HEK293 (cell line): ENCODE data around the gene GIPC1.

ENCODE experiments used
- KLF7 ChIP-seq: fragments of 450-650 bp; formaldehyde crosslinking; IDR thresholded peaks from 2 replicates; pipeline ENCODE4 v1.5.1; 2016; ENCODE audit warnings: missing biosample characterization, missing genetic modification characterization, borderline replicate concordance
- REPIN1 ChIP-seq: fragments of 450-650 bp; formaldehyde crosslinking; IDR thresholded peaks from 2 replicates; pipeline ENCODE4 v1.5.1; 2017; ENCODE audit warnings: missing biosample characterization, missing genetic modification characterization, low read depth
- SCRT1 ChIP-seq: fragments of 450-650 bp; formaldehyde crosslinking; IDR thresholded peaks from 2 replicates; pipeline ENCODE4 v1.5.1; 2016; ENCODE audit warnings: missing biosample characterization, missing genetic modification characterization, borderline replicate concordance
- TRIM28 ChIP-seq: IDR thresholded peaks from 2 replicates; pipeline ENCODE4 v1.6.1; 2011; ENCODE audit warnings: low read length, control low read depth, borderline replicate concordance
- ZFP3 ChIP-seq: fragments of 450-650 bp; formaldehyde crosslinking; IDR thresholded peaks from 2 replicates; pipeline ENCODE4 v1.5.1; 2016; ENCODE audit warnings: low read depth, missing biosample characterization, missing genetic modification characterization
- ZFP37 ChIP-seq: fragments of 450-650 bp; formaldehyde crosslinking; IDR thresholded peaks from 2 replicates; pipeline ENCODE4 v1.5.1; 2016; ENCODE audit warnings: missing biosample characterization, missing genetic modification characterization
- ZNF10 ChIP-seq: fragments of 450-650 bp; formaldehyde crosslinking; IDR thresholded peaks from 2 replicates; pipeline ENCODE4 v1.5.1; 2017; ENCODE audit warnings: missing biosample characterization, missing genetic modification characterization
- ZNF211 ChIP-seq: fragments of 450-650 bp; formaldehyde crosslinking; IDR thresholded peaks from 2 replicates; pipeline ENCODE4 v1.5.1; 2016; ENCODE audit warnings: low read depth, missing biosample characterization, missing genetic modification characterization
- ZNF302 ChIP-seq: fragments of 450-650 bp; formaldehyde crosslinking; IDR thresholded peaks from 2 replicates; pipeline ENCODE4 v1.5.1; 2016; ENCODE audit warnings: missing biosample characterization, missing genetic modification characterization, low read depth
- ZNF335 ChIP-seq: fragments of 450-650 bp; formaldehyde crosslinking; conservative IDR thresholded peaks from 2 replicates; pipeline ENCODE4 v1.5.1; 2016; ENCODE audit warnings: missing biosample characterization, missing genetic modification characterization
- ZNF426 ChIP-seq: fragments of 450-650 bp; formaldehyde crosslinking; IDR thresholded peaks from 2 replicates; pipeline ENCODE4 v1.5.1; 2017; ENCODE audit warnings: missing biosample characterization, missing genetic modification characterization, mild to moderate bottlenecking, inconsistent platforms, moderate library complexity
- ZNF501 ChIP-seq: fragments of 450-650 bp; formaldehyde crosslinking; IDR thresholded peaks from 2 replicates; pipeline ENCODE4 v1.5.1; 2016; ENCODE audit warnings: missing biosample characterization, missing genetic modification characterization
- ZNF514 ChIP-seq: fragments of 450-650 bp; formaldehyde crosslinking; IDR thresholded peaks from 2 replicates; pipeline ENCODE4 v1.5.1; 2016; ENCODE audit warnings: missing biosample characterization, missing genetic modification characterization
- ZNF530 ChIP-seq: fragments of 450-650 bp; formaldehyde crosslinking; IDR thresholded peaks from 2 replicates; pipeline ENCODE4 v1.5.1; 2016; ENCODE audit warnings: low read depth, missing biosample characterization, missing genetic modification characterization
- ZNF555 ChIP-seq: fragments of 450-650 bp; formaldehyde crosslinking; conservative IDR thresholded peaks from 2 replicates; pipeline ENCODE4 v1.5.1; 2017; ENCODE audit warnings: missing biosample characterization, mild to moderate bottlenecking, missing genetic modification characterization, inconsistent platforms
- ZNF560 ChIP-seq: fragments of 450-650 bp; formaldehyde crosslinking; IDR thresholded peaks from 2 replicates; pipeline ENCODE4 v1.5.1; 2017; ENCODE audit warnings: missing biosample characterization, missing genetic modification characterization, borderline replicate concordance
- ZNF600 ChIP-seq: fragments of 450-650 bp; formaldehyde crosslinking; IDR thresholded peaks from 2 replicates; pipeline ENCODE4 v1.5.1; 2016; ENCODE audit warnings: missing biosample characterization, missing genetic modification characterization
- ZNF664 ChIP-seq: fragments of 450-650 bp; formaldehyde crosslinking; IDR thresholded peaks from 2 replicates; pipeline ENCODE4 v1.5.1; 2016; ENCODE audit warnings: missing biosample characterization, missing genetic modification characterization
- ZNF701 ChIP-seq: fragments of 450-650 bp; formaldehyde crosslinking; IDR thresholded peaks from 2 replicates; pipeline ENCODE4 v1.5.1; 2016; ENCODE audit warnings: missing biosample characterization, missing genetic modification characterization
- ZNF768 ChIP-seq: fragments of 450-650 bp; formaldehyde crosslinking; IDR thresholded peaks from 2 replicates; pipeline ENCODE4 v1.5.1; 2018; ENCODE audit warnings: missing biosample characterization, mild to moderate bottlenecking, missing genetic modification characterization
- TF ChIP-seq, protein P1 (sequence below): fragments of 450-650 bp; formaldehyde crosslinking; IDR thresholded peaks from 2 replicates; pipeline ENCODE4 v1.5.1; 2016; ENCODE audit warnings: missing biosample characterization, missing genetic modification characterization
- TF ChIP-seq, protein P2 (sequence below): fragments of 450-650 bp; IDR thresholded peaks from 2 replicates; pipeline ENCODE4 v1.5.1; 2018; ENCODE audit warnings: missing biosample characterization, mild to moderate bottlenecking, missing genetic modification characterization
- TF ChIP-seq, protein P3 (sequence below): fragments of 450-650 bp; formaldehyde crosslinking; IDR thresholded peaks from 2 replicates; pipeline ENCODE4 v1.5.1; 2016; ENCODE audit warnings: missing biosample characterization, missing genetic modification characterization
- TF ChIP-seq, protein P4 (sequence below): fragments of 450-650 bp; formaldehyde crosslinking; IDR thresholded peaks from 2 replicates; pipeline ENCODE4 v1.5.1; 2016; ENCODE audit warnings: missing biosample characterization, missing genetic modification characterization
- TF ChIP-seq, protein P5 (sequence below): fragments of 450-650 bp; formaldehyde crosslinking; conservative IDR thresholded peaks from 2 replicates; pipeline ENCODE4 v1.5.1; 2016; ENCODE audit warnings: low read depth, missing biosample characterization, missing genetic modification characterization

The GIPC1 gene

DNA sequence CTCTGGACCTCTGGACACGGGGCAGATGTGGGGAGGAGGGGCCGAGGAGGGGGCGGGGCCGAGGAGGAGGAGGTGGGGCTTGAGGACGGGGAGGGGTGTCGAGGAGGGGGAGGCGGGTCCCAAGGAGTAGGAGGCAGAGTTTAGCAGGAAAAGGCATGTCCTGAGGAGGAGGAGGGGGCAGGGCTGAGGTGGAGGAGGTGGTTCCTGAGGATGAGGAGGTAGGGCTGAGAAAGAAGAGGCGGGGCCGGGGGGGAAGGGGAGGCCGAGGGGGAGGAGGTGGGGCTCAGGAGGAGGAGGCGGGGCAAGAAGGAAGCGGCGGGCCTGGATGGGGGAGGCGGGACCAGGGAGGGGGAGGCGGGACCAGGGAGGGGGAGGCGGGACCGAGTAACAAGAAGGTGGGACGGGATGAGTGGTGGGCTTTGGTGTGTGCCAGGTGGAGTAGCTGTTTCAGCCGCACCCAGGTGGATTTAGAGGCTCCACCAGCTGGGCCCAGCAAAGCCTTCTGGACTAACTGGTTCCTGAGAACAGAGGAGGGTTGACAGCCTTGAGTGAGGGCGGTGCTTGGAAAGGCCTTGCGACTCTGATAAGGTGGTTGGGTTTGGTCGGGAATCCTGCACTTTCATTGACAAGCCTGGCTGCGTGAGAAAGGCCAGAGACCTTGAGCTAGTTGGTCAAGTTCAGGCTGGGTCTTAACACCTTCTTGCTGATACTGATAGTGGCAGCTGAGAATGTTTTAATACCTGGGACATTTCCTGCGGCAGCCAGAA lies 41.2 kb upstream of the GIPC1 start (continued):
- TF ChIP-seq ZNF555 (tag by site-specific recombination) (no peak), ZFP37 (no peak), ZNF211 (no peak), ZNF501 (no peak), ZNF302 (tag by site-specific recombination) (no peak), ZNF768 (no peak), ZNF600 (tag by site-specific recombination) (peak; percentile 74; the same call in 1 of the 2 replicates), ZNF701 (tag by site-specific recombination) (no peak), KLF7 (tag by site-specific recombination) (no peak), ZNF426 (tag by site-specific recombination) (no peak), ZNF335 (no peak), REPIN1 (no peak), ZFP3 (tag by site-specific recombination) (no peak), ZNF514 (tag by site-specific recombination) (no peak), ZNF664 (tag by site-specific recombination) (no peak), ZNF530 (no peak), ZNF10 (peak; percentile 47; the same call in 1 of the 2 replicates), TRIM28 (no peak), ZNF560 (tag by site-specific recombination) (no peak), SCRT1 (tag by site-specific recombination) (no peak)
- TF ChIP-seq, protein P1, sequence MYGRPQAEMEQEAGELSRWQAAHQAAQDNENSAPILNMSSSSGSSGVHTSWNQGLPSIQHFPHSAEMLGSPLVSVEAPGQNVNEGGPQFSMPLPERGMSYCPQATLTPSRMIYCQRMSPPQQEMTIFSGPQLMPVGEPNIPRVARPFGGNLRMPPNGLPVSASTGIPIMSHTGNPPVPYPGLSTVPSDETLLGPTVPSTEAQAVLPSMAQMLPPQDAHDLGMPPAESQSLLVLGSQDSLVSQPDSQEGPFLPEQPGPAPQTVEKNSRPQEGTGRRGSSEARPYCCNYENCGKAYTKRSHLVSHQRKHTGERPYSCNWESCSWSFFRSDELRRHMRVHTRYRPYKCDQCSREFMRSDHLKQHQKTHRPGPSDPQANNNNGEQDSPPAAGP (tag by site-specific recombination) = no peak
- TF ChIP-seq, protein P2, sequence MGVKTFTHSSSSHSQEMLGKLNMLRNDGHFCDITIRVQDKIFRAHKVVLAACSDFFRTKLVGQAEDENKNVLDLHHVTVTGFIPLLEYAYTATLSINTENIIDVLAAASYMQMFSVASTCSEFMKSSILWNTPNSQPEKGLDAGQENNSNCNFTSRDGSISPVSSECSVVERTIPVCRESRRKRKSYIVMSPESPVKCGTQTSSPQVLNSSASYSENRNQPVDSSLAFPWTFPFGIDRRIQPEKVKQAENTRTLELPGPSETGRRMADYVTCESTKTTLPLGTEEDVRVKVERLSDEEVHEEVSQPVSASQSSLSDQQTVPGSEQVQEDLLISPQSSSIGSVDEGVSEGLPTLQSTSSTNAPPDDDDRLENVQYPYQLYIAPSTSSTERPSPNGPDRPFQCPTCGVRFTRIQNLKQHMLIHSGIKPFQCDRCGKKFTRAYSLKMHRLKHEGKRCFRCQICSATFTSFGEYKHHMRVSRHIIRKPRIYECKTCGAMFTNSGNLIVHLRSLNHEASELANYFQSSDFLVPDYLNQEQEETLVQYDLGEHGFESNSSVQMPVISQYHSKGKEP = no peak
- TF ChIP-seq, protein P3, sequence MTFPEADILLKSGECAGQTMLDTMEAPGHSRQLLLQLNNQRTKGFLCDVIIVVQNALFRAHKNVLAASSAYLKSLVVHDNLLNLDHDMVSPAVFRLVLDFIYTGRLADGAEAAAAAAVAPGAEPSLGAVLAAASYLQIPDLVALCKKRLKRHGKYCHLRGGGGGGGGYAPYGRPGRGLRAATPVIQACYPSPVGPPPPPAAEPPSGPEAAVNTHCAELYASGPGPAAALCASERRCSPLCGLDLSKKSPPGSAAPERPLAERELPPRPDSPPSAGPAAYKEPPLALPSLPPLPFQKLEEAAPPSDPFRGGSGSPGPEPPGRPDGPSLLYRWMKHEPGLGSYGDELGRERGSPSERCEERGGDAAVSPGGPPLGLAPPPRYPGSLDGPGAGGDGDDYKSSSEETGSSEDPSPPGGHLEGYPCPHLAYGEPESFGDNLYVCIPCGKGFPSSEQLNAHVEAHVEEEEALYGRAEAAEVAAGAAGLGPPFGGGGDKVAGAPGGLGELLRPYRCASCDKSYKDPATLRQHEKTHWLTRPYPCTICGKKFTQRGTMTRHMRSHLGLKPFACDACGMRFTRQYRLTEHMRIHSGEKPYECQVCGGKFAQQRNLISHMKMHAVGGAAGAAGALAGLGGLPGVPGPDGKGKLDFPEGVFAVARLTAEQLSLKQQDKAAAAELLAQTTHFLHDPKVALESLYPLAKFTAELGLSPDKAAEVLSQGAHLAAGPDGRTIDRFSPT = no peak
- TF ChIP-seq, protein P4, sequence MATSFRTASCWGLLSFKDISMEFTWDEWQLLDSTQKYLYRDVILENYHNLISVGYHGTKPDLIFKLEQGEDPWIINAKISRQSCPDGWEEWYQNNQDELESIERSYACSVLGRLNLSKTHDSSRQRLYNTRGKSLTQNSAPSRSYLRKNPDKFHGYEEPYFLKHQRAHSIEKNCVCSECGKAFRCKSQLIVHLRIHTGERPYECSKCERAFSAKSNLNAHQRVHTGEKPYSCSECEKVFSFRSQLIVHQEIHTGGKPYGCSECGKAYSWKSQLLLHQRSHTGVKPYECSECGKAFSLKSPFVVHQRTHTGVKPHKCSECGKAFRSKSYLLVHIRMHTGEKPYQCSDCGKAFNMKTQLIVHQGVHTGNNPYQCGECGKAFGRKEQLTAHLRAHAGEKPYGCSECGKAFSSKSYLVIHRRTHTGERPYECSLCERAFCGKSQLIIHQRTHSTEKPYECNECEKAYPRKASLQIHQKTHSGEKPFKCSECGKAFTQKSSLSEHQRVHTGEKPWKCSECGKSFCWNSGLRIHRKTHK (tag by site-specific recombination) = no peak
- TF ChIP-seq, protein P5, sequence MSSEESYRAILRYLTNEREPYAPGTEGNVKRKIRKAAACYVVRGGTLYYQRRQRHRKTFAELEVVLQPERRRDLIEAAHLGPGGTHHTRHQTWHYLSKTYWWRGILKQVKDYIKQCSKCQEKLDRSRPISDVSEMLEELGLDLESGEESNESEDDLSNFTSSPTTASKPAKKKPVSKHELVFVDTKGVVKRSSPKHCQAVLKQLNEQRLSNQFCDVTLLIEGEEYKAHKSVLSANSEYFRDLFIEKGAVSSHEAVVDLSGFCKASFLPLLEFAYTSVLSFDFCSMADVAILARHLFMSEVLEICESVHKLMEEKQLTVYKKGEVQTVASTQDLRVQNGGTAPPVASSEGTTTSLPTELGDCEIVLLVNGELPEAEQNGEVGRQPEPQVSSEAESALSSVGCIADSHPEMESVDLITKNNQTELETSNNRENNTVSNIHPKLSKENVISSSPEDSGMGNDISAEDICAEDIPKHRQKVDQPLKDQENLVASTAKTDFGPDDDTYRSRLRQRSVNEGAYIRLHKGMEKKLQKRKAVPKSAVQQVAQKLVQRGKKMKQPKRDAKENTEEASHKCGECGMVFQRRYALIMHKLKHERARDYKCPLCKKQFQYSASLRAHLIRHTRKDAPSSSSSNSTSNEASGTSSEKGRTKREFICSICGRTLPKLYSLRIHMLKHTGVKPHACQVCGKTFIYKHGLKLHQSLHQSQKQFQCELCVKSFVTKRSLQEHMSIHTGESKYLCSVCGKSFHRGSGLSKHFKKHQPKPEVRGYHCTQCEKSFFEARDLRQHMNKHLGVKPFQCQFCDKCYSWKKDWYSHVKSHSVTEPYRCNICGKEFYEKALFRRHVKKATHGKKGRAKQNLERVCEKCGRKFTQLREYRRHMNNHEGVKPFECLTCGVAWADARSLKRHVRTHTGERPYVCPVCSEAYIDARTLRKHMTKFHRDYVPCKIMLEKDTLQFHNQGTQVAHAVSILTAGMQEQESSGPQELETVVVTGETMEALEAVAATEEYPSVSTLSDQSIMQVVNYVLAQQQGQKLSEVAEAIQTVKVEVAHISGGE (tag by site-specific recombination) = no peak
